ENCODE measurements around the gene PSMD6.

DNA sequence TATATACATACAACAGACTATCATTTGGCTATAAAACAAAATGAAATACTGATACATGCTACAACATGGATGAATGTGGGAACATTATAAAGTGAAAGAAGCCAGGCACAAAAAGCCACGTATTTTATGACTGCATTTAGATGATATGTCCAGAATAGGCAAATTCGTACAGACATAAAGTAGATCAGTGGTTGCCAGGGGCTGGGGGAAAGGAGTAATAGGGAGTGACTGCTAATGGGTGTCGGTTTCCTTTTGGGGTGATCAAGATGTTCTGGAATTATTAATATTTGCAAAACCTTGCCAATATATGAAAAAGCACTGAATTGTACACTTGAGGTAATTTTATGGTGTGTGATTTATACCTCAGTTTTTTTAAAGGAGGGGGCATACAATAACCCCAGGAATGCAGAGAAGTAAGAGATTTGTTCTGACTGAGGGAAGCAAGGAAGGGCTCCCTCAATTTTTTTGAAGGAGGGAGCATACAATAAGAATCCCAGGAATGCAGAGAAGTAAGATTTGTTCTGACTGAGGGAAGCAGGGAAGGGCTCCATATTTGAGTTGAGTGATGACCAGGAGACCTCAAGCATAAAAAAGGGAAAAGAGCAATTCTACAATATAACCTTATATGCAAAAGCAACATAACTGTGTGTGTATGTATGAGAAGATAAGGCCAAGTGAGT is 6.2 kb downstream of the PSMD6 start:
- TF ChIP-seq, protein P1, sequence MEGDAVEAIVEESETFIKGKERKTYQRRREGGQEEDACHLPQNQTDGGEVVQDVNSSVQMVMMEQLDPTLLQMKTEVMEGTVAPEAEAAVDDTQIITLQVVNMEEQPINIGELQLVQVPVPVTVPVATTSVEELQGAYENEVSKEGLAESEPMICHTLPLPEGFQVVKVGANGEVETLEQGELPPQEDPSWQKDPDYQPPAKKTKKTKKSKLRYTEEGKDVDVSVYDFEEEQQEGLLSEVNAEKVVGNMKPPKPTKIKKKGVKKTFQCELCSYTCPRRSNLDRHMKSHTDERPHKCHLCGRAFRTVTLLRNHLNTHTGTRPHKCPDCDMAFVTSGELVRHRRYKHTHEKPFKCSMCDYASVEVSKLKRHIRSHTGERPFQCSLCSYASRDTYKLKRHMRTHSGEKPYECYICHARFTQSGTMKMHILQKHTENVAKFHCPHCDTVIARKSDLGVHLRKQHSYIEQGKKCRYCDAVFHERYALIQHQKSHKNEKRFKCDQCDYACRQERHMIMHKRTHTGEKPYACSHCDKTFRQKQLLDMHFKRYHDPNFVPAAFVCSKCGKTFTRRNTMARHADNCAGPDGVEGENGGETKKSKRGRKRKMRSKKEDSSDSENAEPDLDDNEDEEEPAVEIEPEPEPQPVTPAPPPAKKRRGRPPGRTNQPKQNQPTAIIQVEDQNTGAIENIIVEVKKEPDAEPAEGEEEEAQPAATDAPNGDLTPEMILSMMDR (IDR thresholded peaks at IDR 0.05; ENCODE audit: low read depth, low read length), result no peak
- TF ChIP-seq POLR2A (IDR thresholded peaks at IDR 0.05; ENCODE audit: extremely low read depth, insufficient read length), result no peak
